Mesendoderm (in vitro differentiated cells): Measurements from ENCODE around the gene LDLRAD4.

ENCODE experiments used
- DNase-seq: peaks from one replicate; pipeline ENCODE4 v3.0.0; 2013
- H2AK5ac ChIP-seq: 2 replicates; pipeline ENCODE4 v1.6.1; 2013; ENCODE audit warnings: low read length, inconsistent platforms
- H2BK120ac ChIP-seq: 2 replicates; pipeline ENCODE4 v1.6.1; 2013; ENCODE audit warnings: low read depth, mild to moderate bottlenecking, low read length, moderate library complexity, mixed read lengths
- H2BK15ac ChIP-seq: replicated peaks from 2 replicates; pipeline ENCODE4 v1.6.1; 2013; ENCODE audit warnings: low read depth, mild to moderate bottlenecking, moderate library complexity
- H2BK5ac ChIP-seq: 2 replicates; pipeline ENCODE4 v1.6.1; 2013; ENCODE audit warnings: low read length, inconsistent platforms
- H3K18ac ChIP-seq: 2 replicates; pipeline ENCODE4 v1.6.1; 2013; ENCODE audit warnings: mild to moderate bottlenecking, low read length, mixed read lengths
- H3K23ac ChIP-seq: one replicate; pipeline ENCODE4 v1.6.1; 2013; ENCODE audit warnings: low read length
- H3K27ac ChIP-seq: 2 replicates; pipeline ENCODE4 v1.5.1; 2013; ENCODE audit warnings: low read depth, mild to moderate bottlenecking, inconsistent platforms, low read length, moderate library complexity
- H3K27me3 ChIP-seq: 2 replicates; pipeline ENCODE4 v1.6.1; 2013; ENCODE audit warnings: low read length, control low read depth, mild to moderate bottlenecking, inconsistent platforms; ENCODE audit not compliant: insufficient read depth, poor library complexity
- H3K36me3 ChIP-seq: 2 replicates; pipeline ENCODE4 v1.6.1; 2013; ENCODE audit warnings: low read length, inconsistent platforms; ENCODE audit not compliant: control insufficient read depth, insufficient read depth
- H3K4ac ChIP-seq: one replicate; pipeline ENCODE4 v1.6.1; 2013; ENCODE audit warnings: low read depth, mild to moderate bottlenecking, low read length, moderate library complexity
- H3K4me1 ChIP-seq: 2 replicates; pipeline ENCODE4 v1.6.1; 2013; ENCODE audit warnings: low read depth, low read length, inconsistent platforms; ENCODE audit not compliant: control insufficient read depth
- H3K4me2 ChIP-seq: 2 replicates; pipeline ENCODE4 v1.6.1; 2013; ENCODE audit warnings: low read length
- H3K4me3 ChIP-seq: 2 replicates; pipeline ENCODE4 v1.5.1; 2013; ENCODE audit warnings: mild to moderate bottlenecking, low read length
- H3K56ac ChIP-seq: one replicate; pipeline ENCODE4 v1.6.1; 2013; ENCODE audit warnings: low read length
- H3K79me1 ChIP-seq: 2 replicates; pipeline ENCODE4 v1.6.1; 2013; ENCODE audit warnings: low read length, inconsistent platforms
- H3K79me2 ChIP-seq: 2 replicates; pipeline ENCODE4 v1.6.1; 2013; ENCODE audit warnings: mild to moderate bottlenecking, low read length; ENCODE audit not compliant: control insufficient read depth, insufficient read depth
- H3K9ac ChIP-seq: 2 replicates; pipeline ENCODE4 v1.6.1; 2013; ENCODE audit warnings: low read length, inconsistent platforms
- H4K5ac ChIP-seq: one replicate; pipeline ENCODE4 v1.6.1; 2013; ENCODE audit warnings: low read length
- H4K8ac ChIP-seq: one replicate; pipeline ENCODE4 v1.6.1; 2013; ENCODE audit warnings: low read depth, mild to moderate bottlenecking, control low read depth, low read length, moderate library complexity
- WGBS: extraction: QIAGEN DNeasy Blood & Tissue Kit; methylation state at CpG from one replicate; pipeline ENCODE4 v1.1.7; 2013; ENCODE audit warnings: low lambda C conversion rate, missing lambda C conversion rate; ENCODE audit not compliant: insufficient coverage; ENCODE audit errors: extremely low coverage; 5-methylcytosine and 5-hydroxymethylcytosine counted together

The LDLRAD4 gene

GRCh38 chr18:13303756-13304364 lies 85.3 kb downstream of the LDLRAD4 start:
- Histone ChIP-seq H3K4ac (no peak overlapping the region), H3K23ac (no peak overlapping the region), H3K27me3 (no peaks in the 10 kb centered on the region), H3K4me1 (no peaks in the 10 kb centered on the region), H4K5ac (no peak overlapping the region), H3K9ac (no peak overlapping the region), H2BK15ac (no peak overlapping the region), H3K36me3 (no peaks in the 10 kb centered on the region), H2AK5ac (no peak overlapping the region), H3K56ac (no peak overlapping the region), H3K4me2 (no peak overlapping the region), H2BK120ac (no peak overlapping the region), H2BK5ac (no peak overlapping the region), H3K27ac (no peak overlapping the region), H3K18ac (no peak overlapping the region), H3K79me2 (no peaks in the 10 kb centered on the region), H3K79me1 (no peaks in the 10 kb centered on the region), H3K4me3 (no peak overlapping the region), H4K8ac (no peak overlapping the region)
- no CpG with 5 or more reads among the region's 6 CpGs for WGBS
- DNase-seq, result peak; percentile 34

GRCh38 chr18:13305301-13305700 lies 86.7 kb downstream of the LDLRAD4 start:
- no peaks in the 10 kb centered on the region for H3K36me3 ChIP-seq
- no peaks in the 10 kb centered on the region for H3K79me1 ChIP-seq
- no peaks in the 10 kb centered on the region for H3K4me1 ChIP-seq
- no peak overlapping the region for H3K27ac ChIP-seq
- no peak overlapping the region for H2BK120ac ChIP-seq
- H3K18ac ChIP-seq, result no peak overlapping the region
- H3K4me2 ChIP-seq, result no peak overlapping the region
- H3K4ac ChIP-seq, result no peak overlapping the region
- H3K79me2 ChIP-seq, result no peaks in the 10 kb centered on the region
- DNase-seq, result no peak
- H2AK5ac ChIP-seq, result no peak overlapping the region
- H3K27me3 ChIP-seq, result no peaks in the 10 kb centered on the region
- H3K9ac ChIP-seq, result no peak overlapping the region
- WGBS, result no CpG with 5 or more reads among the region's 3 CpGs
- no peak overlapping the region for H4K5ac ChIP-seq
- H3K56ac ChIP-seq, result no peak overlapping the region
- H2BK15ac ChIP-seq, result no peak overlapping the region
- no peak overlapping the region for H3K4me3 ChIP-seq
- no peak overlapping the region for H2BK5ac ChIP-seq
- H3K23ac ChIP-seq, result no peak overlapping the region
- no peak overlapping the region for H4K8ac ChIP-seq

- Histone ChIP-seq H3K23ac (no peak overlapping the region), H3K18ac (no peak overlapping the region), H3K4me2 (no peak overlapping the region), H3K36me3 (no peaks in the 10 kb centered on the region), H3K27me3 (no peaks in the 10 kb centered on the region), H3K27ac (no peak overlapping the region), H3K79me2 (no peaks in the 10 kb centered on the region), H3K4ac (no peak overlapping the region), H3K4me1 (no peaks in the 10 kb centered on the region), H2BK5ac (no peak overlapping the region), H4K5ac (no peak overlapping the region), H3K4me3 (no peak overlapping the region), H2AK5ac (no peak overlapping the region), H2BK15ac (no peak overlapping the region), H2BK120ac (no peak overlapping the region), H3K79me1 (no peaks in the 10 kb centered on the region), H3K9ac (no peak overlapping the region), H4K8ac (no peak overlapping the region), H3K56ac (no peak overlapping the region)
- WGBS, result no CpG with 5 or more reads among the region's 4 CpGs
- DNase-seq, result no peak
Measured at GRCh38 chr18:13306583-13306982, 88.0 kb downstream of the LDLRAD4 start.

- no peaks in the 10 kb centered on the region for H3K27me3 ChIP-seq
- no peak overlapping the region for H3K4ac ChIP-seq
- no peak for DNase-seq
- no peak overlapping the region for H2BK120ac ChIP-seq
- no peaks in the 10 kb centered on the region for H3K79me1 ChIP-seq
- H3K18ac ChIP-seq, result no peak overlapping the region
- no peak overlapping the region for H3K4me3 ChIP-seq
- no peak overlapping the region for H2BK5ac ChIP-seq
- no peak overlapping the region for H4K8ac ChIP-seq
- WGBS, result no CpG with 5 or more reads among the region's 9 CpGs
- H2BK15ac ChIP-seq, result no peak overlapping the region
- H3K27ac ChIP-seq, result no peak overlapping the region
- H3K36me3 ChIP-seq, result no peaks in the 10 kb centered on the region
- no peaks in the 10 kb centered on the region for H3K79me2 ChIP-seq
- no peak overlapping the region for H4K5ac ChIP-seq
- no peaks in the 10 kb centered on the region for H3K4me1 ChIP-seq
- H2AK5ac ChIP-seq, result no peak overlapping the region
- H3K9ac ChIP-seq, result no peak overlapping the region
- H3K4me2 ChIP-seq, result no peak overlapping the region
- no peak overlapping the region for H3K56ac ChIP-seq
- H3K23ac ChIP-seq, result no peak overlapping the region
Measured at GRCh38 chr18:13308369-13308768, 89.8 kb downstream of the LDLRAD4 start.

- H4K5ac ChIP-seq, result no peak overlapping the region
- no peak overlapping the region for H2AK5ac ChIP-seq
- H4K8ac ChIP-seq, result no peak overlapping the region
- H2BK120ac ChIP-seq, result no peak overlapping the region
- H3K4me1 ChIP-seq, result no peaks in the 10 kb centered on the region
- no CpG with 5 or more reads among the region's 12 CpGs for WGBS
- no peak overlapping the region for H3K9ac ChIP-seq
- H3K56ac ChIP-seq, result no peak overlapping the region
- H3K27me3 ChIP-seq, result no peaks in the 10 kb centered on the region
- no peak overlapping the region for H2BK15ac ChIP-seq
- H3K27ac ChIP-seq, result no peak overlapping the region
- H3K79me1 ChIP-seq, result no peaks in the 10 kb centered on the region
- H3K36me3 ChIP-seq, result no peaks in the 10 kb centered on the region
- no peaks in the 10 kb centered on the region for H3K79me2 ChIP-seq
- H3K4me3 ChIP-seq, result no peak overlapping the region
- no peak overlapping the region for H3K23ac ChIP-seq
- no peak overlapping the region for H2BK5ac ChIP-seq
- H3K4me2 ChIP-seq, result no peak overlapping the region
- no peak for DNase-seq
- no peak overlapping the region for H3K4ac ChIP-seq
- H3K18ac ChIP-seq, result no peak overlapping the region
Measured at GRCh38 chr18:13309031-13309747, 90.6 kb downstream of the LDLRAD4 start.
